GM20000 (cell line): Measurements from ENCODE around the gene APPL1.

Experiments
- DNase-seq: peaks from one replicate; pipeline ENCODE4 v3.0.0; 2012; ENCODE audit warnings: low spot score
- TF ChIP-seq, protein P1 (sequence below): IDR thresholded peaks from 2 replicates; pipeline ENCODE4 v1.5.1; 2012; ENCODE audit warnings: mild to moderate bottlenecking, control low read depth; ENCODE audit errors: extremely low read depth, missing control alignments

Gene APPL1

DNA sequence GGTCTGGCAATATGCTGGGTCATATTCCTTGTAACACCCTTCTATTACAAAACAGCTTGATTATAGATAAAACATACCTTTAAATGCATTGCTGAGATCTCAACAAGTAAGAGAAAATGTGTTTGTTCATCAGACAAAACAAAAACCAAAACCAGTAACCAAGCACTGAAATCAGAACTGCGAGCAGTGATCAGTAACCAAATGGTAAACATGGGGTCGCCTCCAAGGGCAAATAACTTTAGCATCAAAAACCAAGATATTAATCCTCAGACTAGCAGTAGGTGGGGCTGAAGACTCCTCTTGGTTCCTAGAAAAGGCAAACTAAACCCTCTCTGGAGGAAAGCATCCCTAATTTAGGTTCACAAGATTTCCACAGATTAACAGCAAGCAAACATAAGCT, 21.1 kb upstream of the APPL1 start:
- TF ChIP-seq, protein P1, sequence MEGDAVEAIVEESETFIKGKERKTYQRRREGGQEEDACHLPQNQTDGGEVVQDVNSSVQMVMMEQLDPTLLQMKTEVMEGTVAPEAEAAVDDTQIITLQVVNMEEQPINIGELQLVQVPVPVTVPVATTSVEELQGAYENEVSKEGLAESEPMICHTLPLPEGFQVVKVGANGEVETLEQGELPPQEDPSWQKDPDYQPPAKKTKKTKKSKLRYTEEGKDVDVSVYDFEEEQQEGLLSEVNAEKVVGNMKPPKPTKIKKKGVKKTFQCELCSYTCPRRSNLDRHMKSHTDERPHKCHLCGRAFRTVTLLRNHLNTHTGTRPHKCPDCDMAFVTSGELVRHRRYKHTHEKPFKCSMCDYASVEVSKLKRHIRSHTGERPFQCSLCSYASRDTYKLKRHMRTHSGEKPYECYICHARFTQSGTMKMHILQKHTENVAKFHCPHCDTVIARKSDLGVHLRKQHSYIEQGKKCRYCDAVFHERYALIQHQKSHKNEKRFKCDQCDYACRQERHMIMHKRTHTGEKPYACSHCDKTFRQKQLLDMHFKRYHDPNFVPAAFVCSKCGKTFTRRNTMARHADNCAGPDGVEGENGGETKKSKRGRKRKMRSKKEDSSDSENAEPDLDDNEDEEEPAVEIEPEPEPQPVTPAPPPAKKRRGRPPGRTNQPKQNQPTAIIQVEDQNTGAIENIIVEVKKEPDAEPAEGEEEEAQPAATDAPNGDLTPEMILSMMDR = no peak
- DNase-seq = peak; percentile 20

DNA sequence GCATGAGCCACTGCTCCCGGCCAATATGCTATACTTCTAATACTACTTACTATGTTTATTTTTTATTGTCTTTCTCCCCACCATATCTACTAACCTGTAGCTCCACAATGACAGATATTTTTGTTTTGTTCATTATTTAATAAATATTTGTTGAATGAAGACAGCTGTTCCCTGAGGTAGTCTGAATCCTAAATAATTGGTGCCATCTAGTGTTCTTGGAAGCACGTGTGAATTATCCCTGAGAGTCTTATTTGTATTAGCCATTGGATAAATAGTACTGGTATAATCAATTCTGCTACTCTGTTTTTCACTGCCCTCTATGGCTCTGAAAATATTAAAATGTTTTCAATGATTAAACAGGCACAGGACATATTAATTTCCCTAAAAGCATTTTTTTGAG, 5.6 kb upstream of the APPL1 start:
- TF ChIP-seq, protein P1 = peak; percentile 7
- DNase-seq = no peak

DNA sequence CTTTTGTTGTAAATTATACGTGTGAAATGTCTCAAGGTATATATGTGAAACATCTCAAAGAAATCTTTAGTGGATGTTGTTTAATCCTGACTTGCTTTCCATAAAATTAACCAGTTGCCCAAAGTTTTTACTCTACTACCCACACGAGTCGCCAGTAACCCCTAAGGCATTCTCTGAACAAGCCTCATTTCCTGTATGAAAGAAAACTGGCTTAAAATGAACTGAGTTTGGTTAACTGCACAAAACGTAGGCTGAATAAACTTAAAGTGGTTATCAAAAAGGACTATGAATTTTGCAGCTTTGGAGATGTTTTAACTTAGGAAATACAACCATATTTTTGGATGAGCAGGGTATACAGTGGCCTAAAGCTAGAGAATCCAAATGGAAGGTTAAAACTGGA, 2.7 kb upstream of the APPL1 start:
- no peak for DNase-seq
- TF ChIP-seq, protein P1 = no peak

DNA sequence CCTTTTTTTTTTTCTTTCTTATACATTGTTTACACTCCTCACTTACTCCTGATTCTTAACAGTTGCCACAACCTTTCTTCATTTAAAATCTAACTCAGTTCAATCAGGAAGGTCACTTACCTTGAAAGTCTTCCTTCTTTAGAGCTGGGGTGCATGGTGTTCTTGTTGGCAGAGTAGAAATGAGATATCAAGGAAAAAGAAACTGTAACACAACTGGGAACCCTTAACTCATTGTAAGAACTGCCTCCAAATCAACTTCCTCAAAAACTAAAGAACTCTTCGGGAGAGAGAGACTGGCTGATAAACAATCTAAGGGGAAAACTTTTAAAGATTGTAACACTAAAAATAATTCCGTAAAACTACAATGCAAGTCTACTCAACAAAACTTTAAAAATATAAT, 1.4 kb upstream of the APPL1 start:
- no peak for DNase-seq
- TF ChIP-seq, protein P1 = no peak

DNA sequence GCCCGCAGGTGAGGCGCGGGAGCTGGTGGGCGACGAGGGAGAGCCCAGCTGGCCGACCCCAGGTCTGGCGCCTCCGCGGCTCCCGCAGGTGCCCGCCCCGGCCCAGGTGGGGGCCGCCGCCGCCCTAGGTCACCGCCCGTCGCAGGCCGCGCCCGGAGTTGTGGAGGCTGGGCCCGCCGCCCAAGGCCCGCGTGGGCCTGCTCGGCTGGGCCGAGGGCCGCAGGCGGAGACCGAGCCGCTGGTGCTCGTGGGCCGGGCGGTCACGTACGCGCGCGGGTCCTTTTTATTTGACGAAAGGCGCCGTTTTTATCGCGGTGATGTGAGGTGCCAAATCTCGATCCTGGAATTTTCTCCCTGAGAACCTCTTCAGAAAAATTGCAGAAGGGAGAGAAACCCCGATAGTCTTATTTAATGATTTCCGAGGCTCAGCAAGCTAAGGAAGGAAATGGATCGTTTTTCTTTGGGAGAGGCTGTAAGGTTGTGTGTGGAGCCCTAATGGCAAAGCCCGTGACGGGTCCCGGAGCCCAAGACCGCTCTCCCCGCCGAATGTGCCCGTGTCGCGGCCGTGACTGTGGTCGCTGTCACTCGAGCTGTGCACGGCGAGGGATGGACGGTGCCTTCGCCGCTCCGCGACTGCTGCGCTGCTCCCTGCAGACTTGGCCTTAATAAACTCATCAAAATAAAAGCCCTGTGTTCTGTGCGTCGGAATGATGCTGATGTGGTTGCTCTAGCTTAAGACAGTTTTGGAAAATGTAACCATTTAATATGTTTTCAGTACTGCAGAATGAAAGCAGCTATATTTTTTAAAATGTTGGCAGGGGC, 612 bp downstream of the APPL1 start:
- peak; percentile 53 for DNase-seq
- TF ChIP-seq, protein P1 = no peak

DNA sequence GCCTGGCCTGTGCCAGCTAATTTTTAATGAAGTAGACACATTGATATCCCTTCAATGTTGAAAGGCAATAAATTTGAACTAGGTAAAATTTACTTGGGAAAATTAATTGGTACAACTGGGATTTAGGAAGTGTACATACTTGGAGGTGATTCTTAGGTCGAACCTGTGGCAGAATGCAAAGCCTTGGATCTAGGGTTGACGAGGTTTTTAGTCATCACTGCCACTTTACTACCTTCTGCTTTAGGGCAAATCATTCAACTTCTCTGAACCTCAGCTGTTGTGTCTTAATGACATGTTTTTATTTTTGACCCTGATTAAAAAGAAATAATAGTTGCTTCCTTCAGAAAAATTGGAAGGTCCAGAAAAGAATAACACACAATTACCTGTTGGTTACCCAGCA, 2.5 kb downstream of the APPL1 start:
- TF ChIP-seq, protein P1 = no peak
- DNase-seq = no peak

DNA sequence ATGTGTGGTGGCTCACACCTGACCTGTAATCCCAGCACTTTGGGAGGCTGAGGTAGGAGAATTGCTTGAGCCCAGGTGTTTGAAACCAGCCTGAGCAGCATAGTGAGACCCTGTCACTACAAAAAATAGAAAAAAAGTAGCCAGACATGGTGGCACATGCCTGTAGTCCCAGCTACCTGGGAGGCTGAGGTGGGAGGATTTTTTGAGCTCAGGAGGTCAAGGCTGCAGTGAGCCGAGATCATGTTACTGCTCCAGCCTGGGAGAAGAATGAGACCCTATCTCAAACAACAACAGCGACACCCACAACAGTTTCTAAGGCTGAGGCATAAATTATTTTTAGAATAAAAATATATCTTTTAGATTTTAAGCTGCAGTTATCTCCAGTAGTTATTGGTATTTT, 6.3 kb downstream of the APPL1 start:
- no peak for DNase-seq
- TF ChIP-seq, protein P1 = no peak
